Measurements from ENCODE around the gene RAB6B.

RAB6B gene

GRCh38 chr3:133849346-133849745 lies 46.3 kb downstream of the RAB6B start:
- Histone ChIP-seq H2AFZ (no peak overlapping the region), H3K9me3 (ENCODE audit: control insufficient read depth, low read length) (no peaks in the 10 kb centered on the region), H3K36me3 (ENCODE audit: control insufficient read depth, insufficient read depth, low read length) (no peaks in the 10 kb centered on the region), H3K4me1 (no peaks in the 10 kb centered on the region), H3K79me2 (peaks cover 25% of the 10 kb centered on the region), H3K4me3 (ENCODE audit: low read depth, low read length) (no peak overlapping the region), H3K27ac (no peak overlapping the region), H3K9ac (no peak overlapping the region), H3K4me2 (ENCODE audit: low read length) (no peak overlapping the region), H3K27me3 (ENCODE audit: control insufficient read depth, insufficient read depth, low read length) (no peaks in the 10 kb centered on the region)
- no peak for TF ChIP-seq CTCF (IDR thresholded peaks at IDR 0.05)

GRCh38 chr3:133845127-133845526 lies 50.6 kb downstream of the RAB6B start:
- no peaks in the 10 kb centered on the region for H3K4me1 ChIP-seq
- H3K9ac ChIP-seq, result no peak overlapping the region
- H3K36me3 ChIP-seq (ENCODE audit: control insufficient read depth, insufficient read depth, low read length), result no peaks in the 10 kb centered on the region
- no peaks in the 10 kb centered on the region for H3K27me3 ChIP-seq (ENCODE audit: control insufficient read depth, insufficient read depth, low read length)
- no peak overlapping the region for H2AFZ ChIP-seq
- TF ChIP-seq CTCF (IDR thresholded peaks at IDR 0.05), result no peak
- H3K4me3 ChIP-seq (ENCODE audit: low read depth, low read length), result no peak overlapping the region
- no peak overlapping the region for H3K4me2 ChIP-seq (ENCODE audit: low read length)
- no peaks in the 10 kb centered on the region for H3K79me2 ChIP-seq
- no peak overlapping the region for H3K27ac ChIP-seq
- no peaks in the 10 kb centered on the region for H3K9me3 ChIP-seq (ENCODE audit: control insufficient read depth, low read length)

- no peak overlapping the region for H3K9ac ChIP-seq
- H3K79me2 ChIP-seq, result no peaks in the 10 kb centered on the region
- H3K27ac ChIP-seq, result no peak overlapping the region
- H3K36me3 ChIP-seq (ENCODE audit: control insufficient read depth, insufficient read depth, low read length), result no peaks in the 10 kb centered on the region
- no peak overlapping the region for H2AFZ ChIP-seq
- no peak overlapping the region for H3K4me2 ChIP-seq (ENCODE audit: low read length)
- no peak for TF ChIP-seq CTCF (IDR thresholded peaks at IDR 0.05)
- H3K4me3 ChIP-seq (ENCODE audit: low read depth, low read length), result no peak overlapping the region
- H3K4me1 ChIP-seq, result no peaks in the 10 kb centered on the region
- H3K9me3 ChIP-seq (ENCODE audit: control insufficient read depth, low read length), result no peaks in the 10 kb centered on the region
- H3K27me3 ChIP-seq (ENCODE audit: control insufficient read depth, insufficient read depth, low read length), result no peaks in the 10 kb centered on the region
Observed at GRCh38 chr3:133843634-133844033, 52.0 kb downstream of the RAB6B start.

- no peak for TF ChIP-seq CTCF (IDR thresholded peaks at IDR 0.05)
- no peak overlapping the region for H2AFZ ChIP-seq
- H3K4me2 ChIP-seq (ENCODE audit: low read length), result no peak overlapping the region
Observed at GRCh38 chr3:133842158-133842557, 53.5 kb downstream of the RAB6B start.

GRCh38 chr3:133841196-133841595 lies 54.5 kb downstream of the RAB6B start:
- no peak for TF ChIP-seq CTCF (IDR thresholded peaks at IDR 0.05)
- no peak overlapping the region for H3K4me3 ChIP-seq (ENCODE audit: low read depth, low read length)
- no peaks in the 10 kb centered on the region for H3K27me3 ChIP-seq (ENCODE audit: control insufficient read depth, insufficient read depth, low read length)
- H3K27ac ChIP-seq, result no peak overlapping the region
- H2AFZ ChIP-seq, result no peak overlapping the region
- no peaks in the 10 kb centered on the region for H3K36me3 ChIP-seq (ENCODE audit: control insufficient read depth, insufficient read depth, low read length)
- H3K9ac ChIP-seq, result no peak overlapping the region
- no peaks in the 10 kb centered on the region for H3K9me3 ChIP-seq (ENCODE audit: control insufficient read depth, low read length)
- no peak overlapping the region for H3K4me2 ChIP-seq (ENCODE audit: low read length)
- no peaks in the 10 kb centered on the region for H3K79me2 ChIP-seq
- H3K4me1 ChIP-seq, result no peaks in the 10 kb centered on the region

More at GRCh38 chr3:133842158-133842557, 53.5 kb downstream of the RAB6B start:
- H3K9me3 ChIP-seq (ENCODE audit: control insufficient read depth, low read length), result no peaks in the 10 kb centered on the region
- no peaks in the 10 kb centered on the region for H3K36me3 ChIP-seq (ENCODE audit: control insufficient read depth, insufficient read depth, low read length)
- no peak overlapping the region for H3K27ac ChIP-seq
- no peak overlapping the region for H3K4me3 ChIP-seq (ENCODE audit: low read depth, low read length)
- H3K79me2 ChIP-seq, result no peaks in the 10 kb centered on the region
- H3K9ac ChIP-seq, result no peak overlapping the region
- H3K4me1 ChIP-seq, result no peaks in the 10 kb centered on the region
- H3K27me3 ChIP-seq (ENCODE audit: control insufficient read depth, insufficient read depth, low read length), result no peaks in the 10 kb centered on the region

All from parathyroid adenoma (tissue), 2 donors.